ENCODE measurements around the gene FNDC10.
A peak's percentile ranks its signal among the peaks of the same experiment; 100 is the strongest.

Gene FNDC10

GRCh38 chr1:1565340-1565739, 34.6 kb downstream of the FNDC10 start:
- no peaks in the 10 kb centered on the region for H3K9me3 ChIP-seq (replicated peaks in 1 of 2; ENCODE audit: control insufficient read depth in 2 of 2, insufficient read depth in 1 of 2, low read depth in 1 of 2, low read length in 2 of 2)
- H3K27ac ChIP-seq (replicated peaks; ENCODE audit: low read length), result no peak overlapping the region
- H4K91ac ChIP-seq (ENCODE audit: low read depth, low read length, poor library complexity), result no peak overlapping the region
- no CpG with 5 or more reads among the region's 10 CpGs for WGBS, 2 donors (ENCODE audit: extremely low coverage in 2 of 2, insufficient read length in 2 of 2, insufficient replicate concordance in 1 of 2)
- no peak overlapping the region for H3K18ac ChIP-seq (ENCODE audit: low read length)
- H3K4me2 ChIP-seq (ENCODE audit: insufficient read depth, low read length, poor library complexity, severe bottlenecking), result no peak overlapping the region
- H4K8ac ChIP-seq (ENCODE audit: low read depth, low read length), result no peak overlapping the region
- no peak overlapping the region for H2BK5ac ChIP-seq (ENCODE audit: low read length)
- H3K27me3 ChIP-seq (ENCODE audit: control insufficient read depth in 3 of 3, insufficient read depth in 3 of 3, low read depth in 1 of 3, low read length in 3 of 3), result no peaks in the 10 kb centered on the region
- no peak overlapping the region for H3K9ac ChIP-seq (ENCODE audit: low read depth, low read length, poor library complexity)
- no peak overlapping the region for H2BK12ac ChIP-seq (ENCODE audit: low read length)
- no peak for DNase-seq (ENCODE audit: low spot score)
- no peak overlapping the region for H3K14ac ChIP-seq (ENCODE audit: low read length)
- no peak overlapping the region for H3K4me3 ChIP-seq (ENCODE audit: low read length in 2 of 2)
- H3K23ac ChIP-seq (ENCODE audit: low read depth, low read length, poor library complexity), result no peak overlapping the region
- no peaks in the 10 kb centered on the region for H3K4me1 ChIP-seq (ENCODE audit: control insufficient read depth in 2 of 2, insufficient read depth in 1 of 2, low read depth in 1 of 2, low read length in 2 of 2)
- H2BK120ac ChIP-seq (ENCODE audit: low read depth, low read length), result no peak overlapping the region
- H2BK15ac ChIP-seq (ENCODE audit: low read length), result no peak overlapping the region
- no peak overlapping the region for H2AK5ac ChIP-seq (ENCODE audit: low read depth, low read length)
- peaks cover 24% of the 10 kb centered on the region for H3K79me1 ChIP-seq (ENCODE audit: low read depth, low read length)
- peaks cover 35 to 82% of the 10 kb centered on the region in 2 donors for H3K36me3 ChIP-seq (replicated peaks in 1 of 2; ENCODE audit: control insufficient read depth in 2 of 2, insufficient read depth in 2 of 2, low read length in 2 of 2)
- H2AFZ ChIP-seq (ENCODE audit: low read length), result no peak overlapping the region
- no peak overlapping the region for H3K4ac ChIP-seq (ENCODE audit: low read length)

- no CpG with 5 or more reads among the region's 19 CpGs for WGBS, 2 donors (ENCODE audit: extremely low coverage in 2 of 2, insufficient read length in 2 of 2, insufficient replicate concordance in 1 of 2)
- peaks cover 34 to 77% of the 10 kb centered on the region in 2 donors for H3K36me3 ChIP-seq (replicated peaks in 1 of 2; ENCODE audit: control insufficient read depth in 2 of 2, insufficient read depth in 2 of 2, low read length in 2 of 2)
Observed at GRCh38 chr1:1564268-1564667, 35.7 kb downstream of the FNDC10 start.

GRCh38 chr1:1563688-1564087, 36.2 kb downstream of the FNDC10 start:
- H3K4me1 ChIP-seq (ENCODE audit: control insufficient read depth in 2 of 2, insufficient read depth in 1 of 2, low read depth in 1 of 2, low read length in 2 of 2), result no peaks in the 10 kb centered on the region
- H3K4me2 ChIP-seq (ENCODE audit: insufficient read depth, low read length, poor library complexity, severe bottlenecking), result no peak overlapping the region
- H3K27ac ChIP-seq (replicated peaks; ENCODE audit: low read length), result no peak overlapping the region
- H3K4me3 ChIP-seq (ENCODE audit: low read length in 2 of 2), result no peak overlapping the region
- no peak overlapping the region for H2BK15ac ChIP-seq (ENCODE audit: low read length)
- no peak overlapping the region for H3K4ac ChIP-seq (ENCODE audit: low read length)
- no peak overlapping the region for H4K8ac ChIP-seq (ENCODE audit: low read depth, low read length)
- no peak overlapping the region for H2AFZ ChIP-seq (ENCODE audit: low read length)
- no peak overlapping the region for H2AK5ac ChIP-seq (ENCODE audit: low read depth, low read length)
- no peak overlapping the region for H2BK120ac ChIP-seq (ENCODE audit: low read depth, low read length)
- no peak overlapping the region for H2BK5ac ChIP-seq (ENCODE audit: low read length)
- no peak overlapping the region for H3K18ac ChIP-seq (ENCODE audit: low read length)
- H4K91ac ChIP-seq (ENCODE audit: low read depth, low read length, poor library complexity), result no peak overlapping the region
- no peak overlapping the region for H3K14ac ChIP-seq (ENCODE audit: low read length)
- H3K23ac ChIP-seq (ENCODE audit: low read depth, low read length, poor library complexity), result no peak overlapping the region
- WGBS, 2 donors (ENCODE audit: extremely low coverage in 2 of 2, insufficient read length in 2 of 2, insufficient replicate concordance in 1 of 2), result no CpG with 5 or more reads among the region's 12 CpGs
- peaks cover 32 to 75% of the 10 kb centered on the region in 2 donors for H3K36me3 ChIP-seq (replicated peaks in 1 of 2; ENCODE audit: control insufficient read depth in 2 of 2, insufficient read depth in 2 of 2, low read length in 2 of 2)
- no peak overlapping the region for H3K9ac ChIP-seq (ENCODE audit: low read depth, low read length, poor library complexity)
- H3K27me3 ChIP-seq (ENCODE audit: control insufficient read depth in 3 of 3, insufficient read depth in 3 of 3, low read depth in 1 of 3, low read length in 3 of 3), result no peaks in the 10 kb centered on the region
- H2BK12ac ChIP-seq (ENCODE audit: low read length), result no peak overlapping the region
- peaks cover 24% of the 10 kb centered on the region for H3K79me1 ChIP-seq (ENCODE audit: low read depth, low read length)
- no peaks in the 10 kb centered on the region for H3K9me3 ChIP-seq (replicated peaks in 1 of 2; ENCODE audit: control insufficient read depth in 2 of 2, insufficient read depth in 1 of 2, low read depth in 1 of 2, low read length in 2 of 2)
- DNase-seq (ENCODE audit: low spot score), result no peak

More at GRCh38 chr1:1564268-1564667, 35.7 kb downstream of the FNDC10 start:
- Histone ChIP-seq H2BK5ac (ENCODE audit: low read length) (no peak overlapping the region), H2AK5ac (ENCODE audit: low read depth, low read length) (no peak overlapping the region), H3K23ac (ENCODE audit: low read depth, low read length, poor library complexity) (no peak overlapping the region), H4K8ac (ENCODE audit: low read depth, low read length) (no peak overlapping the region), H3K4me2 (ENCODE audit: insufficient read depth, low read length, poor library complexity, severe bottlenecking) (no peak overlapping the region), H3K14ac (ENCODE audit: low read length) (no peak overlapping the region), H3K27me3 (ENCODE audit: control insufficient read depth in 3 of 3, insufficient read depth in 3 of 3, low read depth in 1 of 3, low read length in 3 of 3) (no peaks in the 10 kb centered on the region), H3K4me3 (ENCODE audit: low read length in 2 of 2) (no peak overlapping the region), H2AFZ (ENCODE audit: low read length) (no peak overlapping the region), H3K4me1 (ENCODE audit: control insufficient read depth in 2 of 2, insufficient read depth in 1 of 2, low read depth in 1 of 2, low read length in 2 of 2) (no peaks in the 10 kb centered on the region), H3K9ac (ENCODE audit: low read depth, low read length, poor library complexity) (peak overlapping the region; percentile 47), H3K9me3 (replicated peaks in 1 of 2; ENCODE audit: control insufficient read depth in 2 of 2, insufficient read depth in 1 of 2, low read depth in 1 of 2, low read length in 2 of 2) (no peaks in the 10 kb centered on the region), H3K18ac (ENCODE audit: low read length) (no peak overlapping the region), H2BK15ac (ENCODE audit: low read length) (no peak overlapping the region), H3K27ac (replicated peaks; ENCODE audit: low read length) (no peak overlapping the region), H2BK120ac (ENCODE audit: low read depth, low read length) (no peak overlapping the region), H3K79me1 (ENCODE audit: low read depth, low read length) (peaks cover 24% of the 10 kb centered on the region), H4K91ac (ENCODE audit: low read depth, low read length, poor library complexity) (no peak overlapping the region), H3K4ac (ENCODE audit: low read length) (no peak overlapping the region), H2BK12ac (ENCODE audit: low read length) (no peak overlapping the region)
- DNase-seq (ENCODE audit: low spot score), result no peak

- no peak overlapping the region for H2AFZ ChIP-seq (ENCODE audit: low read length)
- no peak overlapping the region for H3K14ac ChIP-seq (ENCODE audit: low read length)
- H3K4me1 ChIP-seq (ENCODE audit: control insufficient read depth in 2 of 2, insufficient read depth in 1 of 2, low read depth in 1 of 2, low read length in 2 of 2), result no peaks in the 10 kb centered on the region
- no peak for DNase-seq (ENCODE audit: low spot score)
- no peak overlapping the region for H2BK12ac ChIP-seq (ENCODE audit: low read length)
- peaks cover 32 to 75% of the 10 kb centered on the region in 2 donors for H3K36me3 ChIP-seq (replicated peaks in 1 of 2; ENCODE audit: control insufficient read depth in 2 of 2, insufficient read depth in 2 of 2, low read length in 2 of 2)
- H3K9me3 ChIP-seq (replicated peaks in 1 of 2; ENCODE audit: control insufficient read depth in 2 of 2, insufficient read depth in 1 of 2, low read depth in 1 of 2, low read length in 2 of 2), result no peaks in the 10 kb centered on the region
- no peak overlapping the region for H4K8ac ChIP-seq (ENCODE audit: low read depth, low read length)
- no peak overlapping the region for H2BK120ac ChIP-seq (ENCODE audit: low read depth, low read length)
- no peak overlapping the region for H4K91ac ChIP-seq (ENCODE audit: low read depth, low read length, poor library complexity)
- no peak overlapping the region for H2AK5ac ChIP-seq (ENCODE audit: low read depth, low read length)
- no peak overlapping the region for H2BK15ac ChIP-seq (ENCODE audit: low read length)
- H3K9ac ChIP-seq (ENCODE audit: low read depth, low read length, poor library complexity), result peak overlapping the region; percentile 16
- no peak overlapping the region for H2BK5ac ChIP-seq (ENCODE audit: low read length)
- no peak overlapping the region for H3K4me2 ChIP-seq (ENCODE audit: insufficient read depth, low read length, poor library complexity, severe bottlenecking)
- H3K4me3 ChIP-seq (ENCODE audit: low read length in 2 of 2), result no peak overlapping the region
- no peak overlapping the region for H3K18ac ChIP-seq (ENCODE audit: low read length)
- H3K23ac ChIP-seq (ENCODE audit: low read depth, low read length, poor library complexity), result no peak overlapping the region
- no peak overlapping the region for H3K4ac ChIP-seq (ENCODE audit: low read length)
- peaks cover 24% of the 10 kb centered on the region for H3K79me1 ChIP-seq (ENCODE audit: low read depth, low read length)
- H3K27ac ChIP-seq (replicated peaks; ENCODE audit: low read length), result no peak overlapping the region
- WGBS, 2 donors (ENCODE audit: extremely low coverage in 2 of 2, insufficient read length in 2 of 2, insufficient replicate concordance in 1 of 2), result no CpG with 5 or more reads among the region's 21 CpGs
- H3K27me3 ChIP-seq (ENCODE audit: control insufficient read depth in 3 of 3, insufficient read depth in 3 of 3, low read depth in 1 of 3, low read length in 3 of 3), result no peaks in the 10 kb centered on the region
Observed at GRCh38 chr1:1562556-1563195, 37.3 kb downstream of the FNDC10 start.
